GM23338 (cell line): ENCODE measurements around the gene TAF1B. TPM values are rescaled to one million over a fixed set of nuclear protein-coding genes. Genes with fewer than 3 reads are reported as not detected.

Experiments used
- ATAC-seq: fragments of 200-7000 bp; cut with Tn5 transposase; 3 replicates; pipeline ENCODE4 v1.9.1; 2020
- DNase-seq: peaks from one replicate; pipeline ENCODE4 v3.0.0-alpha.2; 2015; ENCODE audit warnings: low spot score
- H2AFZ ChIP-seq: fragments of 200-600 bp; sonication (generic); 2 replicates; pipeline ENCODE4 v1.8.0; 2016; ENCODE audit warnings: antibody characterized with exemption, mild to moderate bottlenecking, moderate library complexity
- H3F3A ChIP-seq: fragments of 200-600 bp; sonication (generic); replicated peaks from 2 replicates; pipeline ENCODE4 v1.8.0; 2017; ENCODE audit warnings: antibody characterized with exemption, mixed run types, low read depth
- H3K27ac ChIP-seq: fragments of 200-600 bp; sonication (generic); 2 replicates; pipeline ENCODE4 v1.6.1; 2016; ENCODE audit warnings: low read depth
- H3K27me3 ChIP-seq: fragments of 200-600 bp; sonication (generic); 2 replicates; pipeline ENCODE4 v1.8.0; 2016; ENCODE audit warnings: mild to moderate bottlenecking, mixed run types, moderate library complexity; ENCODE audit not compliant: insufficient read depth
- H3K36me3 ChIP-seq: fragments of 200-600 bp; sonication (generic); 2 replicates; pipeline ENCODE4 v1.8.0; 2016; ENCODE audit warnings: mild to moderate bottlenecking; ENCODE audit not compliant: insufficient read depth
- H3K4me1 ChIP-seq: fragments of 200-600 bp; sonication (generic); 2 replicates; pipeline ENCODE4 v1.8.0; 2016; ENCODE audit warnings: mild to moderate bottlenecking, moderate library complexity; ENCODE audit not compliant: insufficient read depth
- H3K4me2 ChIP-seq: fragments of 200-600 bp; sonication (generic); 2 replicates; pipeline ENCODE4 v1.7.1; 2017; ENCODE audit warnings: mixed run types
- H3K4me3 ChIP-seq: fragments of 200-600 bp; sonication (generic); 2 replicates; pipeline ENCODE4 v1.6.1; 2016; ENCODE audit warnings: mixed run types
- H3K79me2 ChIP-seq: fragments of 200-600 bp; sonication (generic); replicated peaks from 2 replicates; pipeline ENCODE4 v1.8.0; 2017; ENCODE audit warnings: mild to moderate bottlenecking; ENCODE audit not compliant: insufficient read depth
- H3K9me2 ChIP-seq: fragments of 200-600 bp; sonication (generic); 2 replicates; pipeline ENCODE4 v1.8.0; 2017; ENCODE audit not compliant: insufficient read depth
- H4K20me1 ChIP-seq: fragments of 200-600 bp; sonication (generic); replicated peaks from 2 replicates; pipeline ENCODE4 v1.8.0; 2017; ENCODE audit warnings: mild to moderate bottlenecking; ENCODE audit not compliant: insufficient read depth
- H3K27ac Mint-ChIP-seq: 2 replicates; pipeline ENCODE4 v1.8.0; 2020; ENCODE audit warnings: inconsistent platforms, mild to moderate bottlenecking, moderate library complexity, mixed read lengths
- H3K27me3 Mint-ChIP-seq: 3 replicates; pipeline ENCODE4 v1.8.0; 2022; ENCODE audit warnings: low read depth, mild to moderate bottlenecking, moderate library complexity, mixed read lengths, inconsistent platforms; ENCODE audit not compliant: insufficient read depth, poor library complexity
- H3K36me3 Mint-ChIP-seq: 3 replicates; pipeline ENCODE4 v1.8.0; 2021; ENCODE audit warnings: low read depth, mild to moderate bottlenecking, inconsistent platforms, moderate library complexity, mixed read lengths
- H3K4me1 Mint-ChIP-seq: 3 replicates; pipeline ENCODE4 v1.8.0; 2020; ENCODE audit warnings: mild to moderate bottlenecking, inconsistent platforms, mixed read lengths
- H3K4me3 Mint-ChIP-seq: 3 replicates; pipeline ENCODE4 v1.8.0; 2021; ENCODE audit warnings: moderate library complexity, mild to moderate bottlenecking, inconsistent platforms, mixed read lengths
- H3K9me3 Mint-ChIP-seq: 3 replicates; pipeline ENCODE4 v1.8.0; 2020; ENCODE audit warnings: moderate library complexity, mild to moderate bottlenecking, inconsistent platforms, mixed read lengths
- CREB1 ChIP-seq: fragments of 250-450 bp; sonication (Bioruptor Pico); IDR thresholded peaks from 2 replicates; pipeline ENCODE4 v1.5.0; 2020; ENCODE audit warnings: low read depth, mild to moderate bottlenecking, moderate library complexity
- EZH2 ChIP-seq: fragments of 200-600 bp; sonication (generic); IDR thresholded peaks from one replicate; pipeline ENCODE4 v1.8.0; 2017; ENCODE audit warnings: antibody characterized with exemption, mild to moderate bottlenecking, low read depth; ENCODE audit not compliant: unreplicated experiment
- EZH2phosphoT487 ChIP-seq: fragments of 200-600 bp; sonication (generic); IDR thresholded peaks from one replicate; pipeline ENCODE4 v1.8.1; 2018; ENCODE audit warnings: antibody characterized with exemption; ENCODE audit not compliant: unreplicated experiment
- JUNB ChIP-seq: IDR thresholded peaks from one replicate; pipeline ENCODE4 v1.6.1; 2016; ENCODE audit warnings: antibody characterized with exemption; ENCODE audit not compliant: unreplicated experiment
- NANOG ChIP-seq: IDR thresholded peaks from 2 replicates; pipeline ENCODE4 v1.6.1; 2016; ENCODE audit warnings: antibody characterized with exemption, borderline replicate concordance
- POLR2AphosphoS5 ChIP-seq: IDR thresholded peaks from 2 replicates; pipeline ENCODE4 v1.6.1; 2016; ENCODE audit warnings: antibody characterized with exemption, low read depth
- STAT1 ChIP-seq: IDR thresholded peaks from one replicate; pipeline ENCODE4 v1.6.1; 2016; ENCODE audit warnings: antibody characterized with exemption; ENCODE audit not compliant: unreplicated experiment
- ZNF114 ChIP-seq: fragments of 250-450 bp; sonication (Bioruptor Pico); IDR thresholded peaks from 2 replicates; pipeline ENCODE4 v1.5.0; 2020; ENCODE audit warnings: mild to moderate bottlenecking, moderate library complexity
- ZNF331 ChIP-seq: fragments of 250-450 bp; sonication (Bioruptor Pico); IDR thresholded peaks from 2 replicates; pipeline ENCODE4 v1.5.0; 2020; ENCODE audit warnings: low read depth, mild to moderate bottlenecking, moderate library complexity
- polyA plus RNA-seq: library from polyadenylated mRNA; unstranded; fragments of >200 nt; fragmentation: Nextera tagmentation; extraction: Ambion mirVana; gene quantifications from 2 replicates; pipeline ENCODE4 v1.2.1, GENCODE V29; 2016
- total RNA-seq: library from RNA; depleted of rRNA; stranded (reverse); fragments of >200 nt; shearing (Covaris generic); gene quantifications from 2 replicates; pipeline ENCODE4 v1.2.3, GENCODE V29; 2014
- TF ChIP-seq, protein P1 (sequence below), 2 experiments: fragments of 200-600 bp in 1 of 2; sonication (generic) in 1 of 2; conservative IDR thresholded peaks; 2 replicates each; pipeline versions ENCODE4 v1.5.1 to v1.6.1; 2016 to 2017; ENCODE audit warnings: antibody characterized with exemption in 2 of 2, low read depth in 2 of 2, mild to moderate bottlenecking in 2 of 2, moderate library complexity in 1 of 2
- TF ChIP-seq, protein P2 (sequence below): fragments of 250-450 bp; sonication (Bioruptor Pico); IDR thresholded peaks from 2 replicates; pipeline ENCODE4 v1.5.0; 2020; ENCODE audit warnings: mild to moderate bottlenecking, moderate library complexity
- TF ChIP-seq, protein P3 (sequence below): IDR thresholded peaks from one replicate; pipeline ENCODE4 v1.6.1; 2018; ENCODE audit warnings: antibody characterized with exemption; ENCODE audit not compliant: unreplicated experiment
- TF ChIP-seq, protein P4 (sequence below): IDR thresholded peaks from 2 replicates; pipeline ENCODE4 v1.6.1; 2016; ENCODE audit warnings: antibody characterized with exemption

The TAF1B gene
- total and polyA plus RNA-seq, 2 experiments from 2014 or later: 22.2 to 28.9 TPM

DNA sequence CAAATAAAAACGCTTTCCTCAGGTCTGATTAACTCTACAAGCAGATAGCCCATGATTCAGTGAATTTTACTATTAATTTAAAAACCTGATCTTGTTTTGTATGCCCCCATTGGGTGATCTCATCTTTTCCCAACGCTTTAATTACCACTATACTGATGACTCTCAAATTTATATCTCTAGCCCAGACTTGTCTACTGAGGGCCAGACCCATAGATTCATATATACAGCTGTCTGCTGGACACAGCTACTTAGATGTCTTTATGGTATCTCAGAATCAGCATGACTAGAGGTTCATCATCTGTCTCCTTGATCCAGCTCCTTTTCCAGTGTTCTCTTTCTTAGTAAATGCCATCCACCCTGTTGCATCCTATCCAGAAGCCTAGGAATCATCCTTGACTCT, 33.8 kb downstream of the TAF1B start:
- no peak for ATAC-seq
- Mint-ChIP-seq H3K9me3 (no peaks in the 10 kb centered on the region), H3K36me3 (peaks cover 19% of the 10 kb centered on the region)

More for the DNA sequence above, 33.8 kb downstream of the TAF1B start:
- H3K27me3 ChIP-seq: no peaks in the 10 kb centered on the region
- H3K4me1 ChIP-seq: 0 out of 2 replicates have a peak, but pooled peaks cover 14% of the 10 kb centered on the region
- no peak for DNase-seq
- H3K27ac ChIP-seq: no peak overlapping the region
- Mint-ChIP-seq H3K4me3 (no peak overlapping the region), H3K4me1 (peaks cover 7% of the 10 kb centered on the region), H3K27me3 (no peaks in the 10 kb centered on the region), H3K27ac (peak overlapping the region; percentile 19)
- H3K36me3 ChIP-seq: peaks cover 13% of the 10 kb centered on the region; the same call in 1 of the 2 replicates
- TF ChIP-seq, protein P1, sequence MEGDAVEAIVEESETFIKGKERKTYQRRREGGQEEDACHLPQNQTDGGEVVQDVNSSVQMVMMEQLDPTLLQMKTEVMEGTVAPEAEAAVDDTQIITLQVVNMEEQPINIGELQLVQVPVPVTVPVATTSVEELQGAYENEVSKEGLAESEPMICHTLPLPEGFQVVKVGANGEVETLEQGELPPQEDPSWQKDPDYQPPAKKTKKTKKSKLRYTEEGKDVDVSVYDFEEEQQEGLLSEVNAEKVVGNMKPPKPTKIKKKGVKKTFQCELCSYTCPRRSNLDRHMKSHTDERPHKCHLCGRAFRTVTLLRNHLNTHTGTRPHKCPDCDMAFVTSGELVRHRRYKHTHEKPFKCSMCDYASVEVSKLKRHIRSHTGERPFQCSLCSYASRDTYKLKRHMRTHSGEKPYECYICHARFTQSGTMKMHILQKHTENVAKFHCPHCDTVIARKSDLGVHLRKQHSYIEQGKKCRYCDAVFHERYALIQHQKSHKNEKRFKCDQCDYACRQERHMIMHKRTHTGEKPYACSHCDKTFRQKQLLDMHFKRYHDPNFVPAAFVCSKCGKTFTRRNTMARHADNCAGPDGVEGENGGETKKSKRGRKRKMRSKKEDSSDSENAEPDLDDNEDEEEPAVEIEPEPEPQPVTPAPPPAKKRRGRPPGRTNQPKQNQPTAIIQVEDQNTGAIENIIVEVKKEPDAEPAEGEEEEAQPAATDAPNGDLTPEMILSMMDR (conservative IDR thresholded peaks at IDR 0.05; ENCODE audit: low read depth in 2 of 2): no peak
- TF ChIP-seq EZH2phosphoT487 (no peak), JUNB (no peak), ZNF114 (CRISPR knock-in tag) (no peak), EZH2 (no peak), CREB1 (no peak), NANOG (no peak), POLR2AphosphoS5 (no peak), ZNF331 (CRISPR knock-in tag) (no peak), STAT1 (no peak)
- TF ChIP-seq, protein P2, sequence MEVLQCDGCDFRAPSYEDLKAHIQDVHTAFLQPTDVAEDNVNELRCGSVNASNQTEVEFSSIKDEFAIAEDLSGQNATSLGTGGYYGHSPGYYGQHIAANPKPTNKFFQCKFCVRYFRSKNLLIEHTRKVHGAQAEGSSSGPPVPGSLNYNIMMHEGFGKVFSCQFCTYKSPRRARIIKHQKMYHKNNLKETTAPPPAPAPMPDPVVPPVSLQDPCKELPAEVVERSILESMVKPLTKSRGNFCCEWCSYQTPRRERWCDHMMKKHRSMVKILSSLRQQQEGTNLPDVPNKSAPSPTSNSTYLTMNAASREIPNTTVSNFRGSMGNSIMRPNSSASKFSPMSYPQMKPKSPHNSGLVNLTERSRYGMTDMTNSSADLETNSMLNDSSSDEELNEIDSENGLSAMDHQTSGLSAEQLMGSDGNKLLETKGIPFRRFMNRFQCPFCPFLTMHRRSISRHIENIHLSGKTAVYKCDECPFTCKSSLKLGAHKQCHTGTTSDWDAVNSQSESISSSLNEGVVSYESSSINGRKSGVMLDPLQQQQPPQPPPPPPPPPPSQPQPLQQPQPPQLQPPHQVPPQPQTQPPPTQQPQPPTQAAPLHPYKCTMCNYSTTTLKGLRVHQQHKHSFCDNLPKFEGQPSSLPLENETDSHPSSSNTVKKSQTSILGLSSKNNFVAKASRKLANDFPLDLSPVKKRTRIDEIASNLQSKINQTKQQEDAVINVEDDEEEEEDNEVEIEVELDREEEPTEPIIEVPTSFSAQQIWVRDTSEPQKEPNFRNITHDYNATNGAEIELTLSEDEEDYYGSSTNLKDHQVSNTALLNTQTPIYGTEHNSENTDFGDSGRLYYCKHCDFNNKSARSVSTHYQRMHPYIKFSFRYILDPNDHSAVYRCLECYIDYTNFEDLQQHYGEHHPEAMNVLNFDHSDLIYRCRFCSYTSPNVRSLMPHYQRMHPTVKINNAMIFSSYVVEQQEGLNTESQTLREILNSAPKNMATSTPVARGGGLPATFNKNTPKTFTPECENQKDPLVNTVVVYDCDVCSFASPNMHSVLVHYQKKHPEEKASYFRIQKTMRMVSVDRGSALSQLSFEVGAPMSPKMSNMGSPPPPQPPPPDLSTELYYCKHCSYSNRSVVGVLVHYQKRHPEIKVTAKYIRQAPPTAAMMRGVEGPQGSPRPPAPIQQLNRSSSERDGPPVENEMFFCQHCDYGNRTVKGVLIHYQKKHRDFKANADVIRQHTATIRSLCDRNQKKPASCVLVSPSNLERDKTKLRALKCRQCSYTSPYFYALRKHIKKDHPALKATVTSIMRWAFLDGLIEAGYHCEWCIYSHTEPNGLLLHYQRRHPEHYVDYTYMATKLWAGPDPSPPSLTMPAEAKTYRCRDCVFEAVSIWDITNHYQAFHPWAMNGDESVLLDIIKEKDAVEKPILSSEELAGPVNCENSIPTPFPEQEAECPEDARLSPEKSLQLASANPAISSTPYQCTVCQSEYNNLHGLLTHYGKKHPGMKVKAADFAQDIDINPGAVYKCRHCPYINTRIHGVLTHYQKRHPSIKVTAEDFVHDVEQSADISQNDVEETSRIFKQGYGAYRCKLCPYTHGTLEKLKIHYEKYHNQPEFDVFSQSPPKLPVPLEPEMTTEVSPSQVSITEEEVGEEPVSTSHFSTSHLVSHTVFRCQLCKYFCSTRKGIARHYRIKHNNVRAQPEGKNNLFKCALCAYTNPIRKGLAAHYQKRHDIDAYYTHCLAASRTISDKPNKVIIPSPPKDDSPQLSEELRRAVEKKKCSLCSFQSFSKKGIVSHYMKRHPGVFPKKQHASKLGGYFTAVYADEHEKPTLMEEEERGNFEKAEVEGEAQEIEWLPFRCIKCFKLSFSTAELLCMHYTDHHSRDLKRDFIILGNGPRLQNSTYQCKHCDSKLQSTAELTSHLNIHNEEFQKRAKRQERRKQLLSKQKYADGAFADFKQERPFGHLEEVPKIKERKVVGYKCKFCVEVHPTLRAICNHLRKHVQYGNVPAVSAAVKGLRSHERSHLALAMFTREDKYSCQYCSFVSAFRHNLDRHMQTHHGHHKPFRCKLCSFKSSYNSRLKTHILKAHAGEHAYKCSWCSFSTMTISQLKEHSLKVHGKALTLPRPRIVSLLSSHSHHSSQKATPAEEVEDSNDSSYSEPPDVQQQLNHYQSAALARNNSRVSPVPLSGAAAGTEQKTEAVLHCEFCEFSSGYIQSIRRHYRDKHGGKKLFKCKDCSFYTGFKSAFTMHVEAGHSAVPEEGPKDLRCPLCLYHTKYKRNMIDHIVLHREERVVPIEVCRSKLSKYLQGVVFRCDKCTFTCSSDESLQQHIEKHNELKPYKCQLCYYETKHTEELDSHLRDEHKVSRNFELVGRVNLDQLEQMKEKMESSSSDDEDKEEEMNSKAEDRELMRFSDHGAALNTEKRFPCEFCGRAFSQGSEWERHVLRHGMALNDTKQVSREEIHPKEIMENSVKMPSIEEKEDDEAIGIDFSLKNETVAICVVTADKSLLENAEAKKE (CRISPR knock-in tag): no peak
- TF ChIP-seq, protein P3, sequence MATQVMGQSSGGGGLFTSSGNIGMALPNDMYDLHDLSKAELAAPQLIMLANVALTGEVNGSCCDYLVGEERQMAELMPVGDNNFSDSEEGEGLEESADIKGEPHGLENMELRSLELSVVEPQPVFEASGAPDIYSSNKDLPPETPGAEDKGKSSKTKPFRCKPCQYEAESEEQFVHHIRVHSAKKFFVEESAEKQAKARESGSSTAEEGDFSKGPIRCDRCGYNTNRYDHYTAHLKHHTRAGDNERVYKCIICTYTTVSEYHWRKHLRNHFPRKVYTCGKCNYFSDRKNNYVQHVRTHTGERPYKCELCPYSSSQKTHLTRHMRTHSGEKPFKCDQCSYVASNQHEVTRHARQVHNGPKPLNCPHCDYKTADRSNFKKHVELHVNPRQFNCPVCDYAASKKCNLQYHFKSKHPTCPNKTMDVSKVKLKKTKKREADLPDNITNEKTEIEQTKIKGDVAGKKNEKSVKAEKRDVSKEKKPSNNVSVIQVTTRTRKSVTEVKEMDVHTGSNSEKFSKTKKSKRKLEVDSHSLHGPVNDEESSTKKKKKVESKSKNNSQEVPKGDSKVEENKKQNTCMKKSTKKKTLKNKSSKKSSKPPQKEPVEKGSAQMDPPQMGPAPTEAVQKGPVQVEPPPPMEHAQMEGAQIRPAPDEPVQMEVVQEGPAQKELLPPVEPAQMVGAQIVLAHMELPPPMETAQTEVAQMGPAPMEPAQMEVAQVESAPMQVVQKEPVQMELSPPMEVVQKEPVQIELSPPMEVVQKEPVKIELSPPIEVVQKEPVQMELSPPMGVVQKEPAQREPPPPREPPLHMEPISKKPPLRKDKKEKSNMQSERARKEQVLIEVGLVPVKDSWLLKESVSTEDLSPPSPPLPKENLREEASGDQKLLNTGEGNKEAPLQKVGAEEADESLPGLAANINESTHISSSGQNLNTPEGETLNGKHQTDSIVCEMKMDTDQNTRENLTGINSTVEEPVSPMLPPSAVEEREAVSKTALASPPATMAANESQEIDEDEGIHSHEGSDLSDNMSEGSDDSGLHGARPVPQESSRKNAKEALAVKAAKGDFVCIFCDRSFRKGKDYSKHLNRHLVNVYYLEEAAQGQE: no peak
- TF ChIP-seq, protein P4, sequence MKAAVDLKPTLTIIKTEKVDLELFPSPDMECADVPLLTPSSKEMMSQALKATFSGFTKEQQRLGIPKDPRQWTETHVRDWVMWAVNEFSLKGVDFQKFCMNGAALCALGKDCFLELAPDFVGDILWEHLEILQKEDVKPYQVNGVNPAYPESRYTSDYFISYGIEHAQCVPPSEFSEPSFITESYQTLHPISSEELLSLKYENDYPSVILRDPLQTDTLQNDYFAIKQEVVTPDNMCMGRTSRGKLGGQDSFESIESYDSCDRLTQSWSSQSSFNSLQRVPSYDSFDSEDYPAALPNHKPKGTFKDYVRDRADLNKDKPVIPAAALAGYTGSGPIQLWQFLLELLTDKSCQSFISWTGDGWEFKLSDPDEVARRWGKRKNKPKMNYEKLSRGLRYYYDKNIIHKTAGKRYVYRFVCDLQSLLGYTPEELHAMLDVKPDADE: no peak
- no peak overlapping the region for H3K4me2 ChIP-seq
- H2AFZ ChIP-seq: no peak overlapping the region
- H3K4me3 ChIP-seq: no peak overlapping the region
- H4K20me1 ChIP-seq: peaks cover 3% of the 10 kb centered on the region; the same call in 1 of the 2 replicates
- no peaks in the 10 kb centered on the region for H3K79me2 ChIP-seq
- H3K9me2 ChIP-seq: no peaks in the 10 kb centered on the region
- H3F3A ChIP-seq: no peaks in the 10 kb centered on the region
